HEK293T (cell line): ENCODE results near the gene SKAP2.

Experiments
- CTCF ChIA-PET: fragments of 350-600 bp; formaldehyde crosslinking; extraction: SDS; loops from one replicate; lab custom pipeline; 2021; ENCODE audit warnings: antibody characterized with exemption, inconsistent platforms; lab: Yijun Ruan, JAX
- POLR2A ChIA-PET: fragments of 350-600 bp; formaldehyde crosslinking; extraction: SDS; loops from one replicate; lab custom pipeline; 2020; ENCODE audit warnings: antibody characterized with exemption, inconsistent platforms; lab: Yijun Ruan, JAX
- DNase-seq: peaks from one replicate; pipeline ENCODE4 v3.0.0; 2012; ENCODE audit warnings: mixed read lengths; ENCODE audit errors: extremely low spot score
- ARNT ChIP-seq: fragments of 450-650 bp; IDR thresholded peaks from 2 replicates; pipeline ENCODE4 v1.6.1; 2017; ENCODE audit warnings: mild to moderate bottlenecking
- BHLHE40 ChIP-seq: fragments of 450-650 bp; IDR thresholded peaks from 2 replicates; pipeline ENCODE4 v1.6.1; 2016; ENCODE audit warnings: mild to moderate bottlenecking, moderate library complexity, borderline replicate concordance
- CTBP1 ChIP-seq: fragments of 450-650 bp; IDR thresholded peaks from 2 replicates; pipeline ENCODE4 v1.6.1; 2016; ENCODE audit warnings: borderline replicate concordance
- ELF4 ChIP-seq: fragments of 450-650 bp; IDR thresholded peaks from 2 replicates; pipeline ENCODE4 v1.6.1; 2017; ENCODE audit warnings: antibody characterized with exemption
- FOXA1 ChIP-seq: fragments of 450-650 bp; IDR thresholded peaks from 2 replicates; pipeline ENCODE4 v1.6.1; 2016; ENCODE audit warnings: mild to moderate bottlenecking
- FOXK2 ChIP-seq: fragments of 450-650 bp; IDR thresholded peaks from 2 replicates; pipeline ENCODE4 v1.6.1; 2016; ENCODE audit warnings: mild to moderate bottlenecking
- FOXM1 ChIP-seq: fragments of 450-650 bp; IDR thresholded peaks from 2 replicates; pipeline ENCODE4 v1.6.1; 2017; ENCODE audit warnings: mild to moderate bottlenecking, borderline replicate concordance
- HDGF ChIP-seq: fragments of 450-650 bp; IDR thresholded peaks from 2 replicates; pipeline ENCODE4 v1.6.1; 2017; ENCODE audit warnings: antibody characterized with exemption, borderline replicate concordance
- L3MBTL2 ChIP-seq: fragments of 450-650 bp; conservative IDR thresholded peaks from 2 replicates; pipeline ENCODE4 v1.6.1; 2016; ENCODE audit warnings: mild to moderate bottlenecking
- LEF1 ChIP-seq: fragments of 450-650 bp; IDR thresholded peaks from 2 replicates; pipeline ENCODE4 v1.6.1; 2017; ENCODE audit warnings: mild to moderate bottlenecking, borderline replicate concordance
- NFRKB ChIP-seq: fragments of 450-650 bp; IDR thresholded peaks from 2 replicates; pipeline ENCODE4 v1.6.1; 2016; ENCODE audit warnings: mild to moderate bottlenecking, moderate library complexity
- PKNOX1 ChIP-seq: fragments of 450-650 bp; IDR thresholded peaks from 2 replicates; pipeline ENCODE4 v1.6.1; 2016
- SP1 ChIP-seq: fragments of 450-650 bp; IDR thresholded peaks from 2 replicates; pipeline ENCODE4 v1.6.1; 2017
- SUZ12 ChIP-seq: fragments of 450-650 bp; IDR thresholded peaks from 2 replicates; pipeline ENCODE4 v1.6.1; 2016; ENCODE audit warnings: mild to moderate bottlenecking
- TARDBP ChIP-seq: fragments of 450-650 bp; IDR thresholded peaks from 2 replicates; pipeline ENCODE4 v1.6.1; 2016
- ZNF384 ChIP-seq: fragments of 450-650 bp; IDR thresholded peaks from 2 replicates; pipeline ENCODE4 v1.6.1; 2016

The SKAP2 gene

GRCh38 chr7:26690135-26690805 is 174.1 kb downstream of the SKAP2 start:
- DNase-seq: no peak
- TF ChIP-seq NFRKB: no peak
- TF ChIP-seq FOXA1: no peak
- no peak for TF ChIP-seq FOXK2
- no peak for TF ChIP-seq CTBP1
- TF ChIP-seq SP1: no peak
- no peak for TF ChIP-seq ARNT
- TF ChIP-seq TARDBP: no peak
- CTCF ChIA-PET: interaction anchor here (0.6 to 1.6 kb wide), 2 partner anchors 75 to 453 kb away, joined by 3 to 4 read pairs; partner anchors contain the start of gene HOXA5
- POLR2A ChIA-PET: interaction anchor here (1.3 kb wide), 1 partner anchor 466 kb away, joined by 3 read pairs; the partner anchor contains the start of gene HOXA7

GRCh38 chr7:26688936-26689506 is 175.4 kb downstream of the SKAP2 start:
- POLR2A ChIA-PET: interaction anchor here (0.6 kb wide), 1 partner anchor 522 kb away, joined by 4 read pairs; no protein-coding TSS in a partner anchor
- DNase-seq: no peak
- CTCF ChIA-PET: interaction anchor here (1.6 kb wide), 1 partner anchor 454 kb away, joined by 3 read pairs; the partner anchor contains the start of gene HOXA5
- no peak for TF ChIP-seq HDGF
- TF ChIP-seq FOXA1: no peak
- TF ChIP-seq L3MBTL2: no peak
- TF ChIP-seq LEF1: no peak
- TF ChIP-seq PKNOX1: peak; percentile 57

- DNase-seq: no peak
- POLR2A ChIA-PET: no interaction called here
- CTCF ChIA-PET: no interaction called here
- no peak for TF ChIP-seq FOXM1
- peak; percentile 62 for TF ChIP-seq PKNOX1
Observed at GRCh38 chr7:26688388-26688787, 176.0 kb downstream of the SKAP2 start.

GRCh38 chr7:26687032-26687431 is 177.4 kb downstream of the SKAP2 start:
- DNase-seq: no peak
- TF ChIP-seq BHLHE40 (no peak), PKNOX1 (no peak), CTBP1 (no peak), TARDBP (no peak), L3MBTL2 (no peak), ARNT (no peak), SUZ12 (no peak), NFRKB (no peak)
- POLR2A ChIA-PET: interaction anchor here (1.2 to 1.5 kb wide), 3 partner anchors 170 to 474 kb away, joined by 3 to 5 read pairs (median 4); no protein-coding TSS in a partner anchor

GRCh38 chr7:26686448-26686981 is 177.9 kb downstream of the SKAP2 start:
- DNase-seq: peak; percentile 64
- POLR2A ChIA-PET: interaction anchor here (1.2 to 1.5 kb wide), 3 partner anchors 171 to 474 kb away, joined by 3 to 5 read pairs (median 4); no protein-coding TSS in a partner anchor

More at GRCh38 chr7:26687032-26687431, 177.4 kb downstream of the SKAP2 start:
- CTCF ChIA-PET: interaction anchor here (0.6 to 0.9 kb wide), 4 partner anchors 27 to 452 kb away, joined by 3 read pairs; no protein-coding TSS in a partner anchor

GRCh38 chr7:26685606-26686005 is 178.8 kb downstream of the SKAP2 start:
- TF ChIP-seq TARDBP (no peak), FOXK2 (no peak), SUZ12 (no peak), FOXM1 (no peak), L3MBTL2 (no peak), ZNF384 (no peak), BHLHE40 (no peak), HDGF (no peak), LEF1 (no peak), ARNT (no peak), ELF4 (no peak), FOXA1 (no peak), PKNOX1 (no peak), CTBP1 (no peak), SP1 (no peak), NFRKB (no peak)
- ChIA-PET POLR2A (no interaction called here), CTCF (interaction anchor here (0.7 kb wide), 1 partner anchor 1376 kb away, joined by 3 read pairs; no protein-coding TSS in a partner anchor)
- no peak for DNase-seq

More at GRCh38 chr7:26686448-26686981, 177.9 kb downstream of the SKAP2 start:
- CTCF ChIA-PET: interaction anchor here (0.6 kb wide), 1 partner anchor 321 kb away, joined by 3 read pairs; no protein-coding TSS in a partner anchor
- TF ChIP-seq ELF4 (no peak), PKNOX1 (peak; percentile 82), L3MBTL2 (peak; percentile 70), ZNF384 (peak; percentile 70)
